ELF-1 (cell line): ENCODE measurements around the gene ZFYVE1.

Experiments used
- DNase-seq: peaks from one replicate; pipeline ENCODE4 v3.0.0-alpha.2; 2016; ENCODE audit warnings: low read depth, low spot score

ZFYVE1 gene

GRCh38 chr14:72924337-72924736 is 102.6 kb downstream of the ZFYVE1 start:
- DNase-seq: no peak

- no peak for DNase-seq
Measured at GRCh38 chr14:72921396-72921795, 105.5 kb downstream of the ZFYVE1 start.

- no peak for DNase-seq
Measured at GRCh38 chr14:72920008-72920407, 106.9 kb downstream of the ZFYVE1 start.
